Loucy (cell line): ENCODE measurements around the gene VPS35L.

ENCODE experiments used
- H2AFZ ChIP-seq: fragments of 200-600 bp; sonication (generic); 2 replicates; pipeline ENCODE4 v1.6.0; 2016; ENCODE audit warnings: antibody characterized with exemption, mild to moderate bottlenecking, low read length, moderate library complexity
- H3F3A ChIP-seq: fragments of 200-600 bp; 2 replicates; pipeline ENCODE4 v1.6.0; 2016; ENCODE audit warnings: antibody characterized with exemption, low read depth, mild to moderate bottlenecking
- H3K27me3 ChIP-seq: fragments of 200-600 bp; sonication (generic); 2 replicates; pipeline ENCODE4 v1.6.1; 2014; ENCODE audit warnings: low read length, mild to moderate bottlenecking; ENCODE audit not compliant: insufficient read depth, poor library complexity, severe bottlenecking
- H3K36me3 ChIP-seq: fragments of 200-600 bp; sonication (generic); 2 replicates; pipeline ENCODE4 v1.6.1; 2016; ENCODE audit warnings: low read length; ENCODE audit not compliant: insufficient read depth
- H3K4me1 ChIP-seq: fragments of 200-600 bp; sonication (generic); 2 replicates; pipeline ENCODE4 v1.5.1; 2014; ENCODE audit warnings: low read length, mild to moderate bottlenecking; ENCODE audit not compliant: insufficient read depth, poor library complexity, severe bottlenecking
- H3K4me2 ChIP-seq: fragments of 200-600 bp; sonication (generic); 2 replicates; pipeline ENCODE4 v1.6.0; 2014; ENCODE audit warnings: antibody characterized with exemption, low read length, low read depth, mild to moderate bottlenecking; ENCODE audit not compliant: poor library complexity, severe bottlenecking
- H3K4me3 ChIP-seq: fragments of 200-600 bp; sonication (generic); 2 replicates; pipeline ENCODE4 v1.5.1; 2014; ENCODE audit warnings: low read length, mild to moderate bottlenecking, mixed read lengths; ENCODE audit not compliant: poor library complexity, severe bottlenecking
- H3K79me2 ChIP-seq: fragments of 200-600 bp; sonication (generic); 2 replicates; pipeline ENCODE4 v1.6.1; 2014; ENCODE audit warnings: low read length; ENCODE audit not compliant: insufficient read depth
- H3K9ac ChIP-seq: fragments of 200-600 bp; sonication (generic); 2 replicates; pipeline ENCODE4 v1.6.0; 2014; ENCODE audit warnings: mild to moderate bottlenecking, low read depth, low read length, moderate library complexity; ENCODE audit not compliant: poor library complexity, severe bottlenecking
- H3K9me2 ChIP-seq: fragments of 200-600 bp; sonication (generic); replicated peaks from 2 replicates; pipeline ENCODE4 v1.6.1; 2016; ENCODE audit warnings: low read depth, low read length, mixed read lengths
- H3K9me3 ChIP-seq: fragments of 200-600 bp; sonication (generic); 2 replicates; pipeline ENCODE4 v1.6.1; 2014; ENCODE audit warnings: mild to moderate bottlenecking, antibody characterized with exemption, low read length, low read depth; ENCODE audit not compliant: insufficient read depth
- H4K20me1 ChIP-seq: fragments of 200-600 bp; sonication (generic); 2 replicates; pipeline ENCODE4 v1.6.0; 2014; ENCODE audit warnings: antibody characterized with exemption, low read length, mild to moderate bottlenecking; ENCODE audit not compliant: insufficient read depth, poor library complexity, severe bottlenecking
- EZH2phosphoT487 ChIP-seq: fragments of 200-600 bp; IDR thresholded peaks from 2 replicates; pipeline ENCODE4 v1.6.1; 2018; ENCODE audit warnings: antibody characterized with exemption, mild to moderate bottlenecking, moderate library complexity, borderline replicate concordance
- TF ChIP-seq, protein P1 (sequence below): fragments of 200-600 bp; sonication (generic); conservative IDR thresholded peaks from 2 replicates; pipeline ENCODE4 v1.5.1; 2014; ENCODE audit warnings: mild to moderate bottlenecking, antibody characterized with exemption, low read length

Gene VPS35L

DNA sequence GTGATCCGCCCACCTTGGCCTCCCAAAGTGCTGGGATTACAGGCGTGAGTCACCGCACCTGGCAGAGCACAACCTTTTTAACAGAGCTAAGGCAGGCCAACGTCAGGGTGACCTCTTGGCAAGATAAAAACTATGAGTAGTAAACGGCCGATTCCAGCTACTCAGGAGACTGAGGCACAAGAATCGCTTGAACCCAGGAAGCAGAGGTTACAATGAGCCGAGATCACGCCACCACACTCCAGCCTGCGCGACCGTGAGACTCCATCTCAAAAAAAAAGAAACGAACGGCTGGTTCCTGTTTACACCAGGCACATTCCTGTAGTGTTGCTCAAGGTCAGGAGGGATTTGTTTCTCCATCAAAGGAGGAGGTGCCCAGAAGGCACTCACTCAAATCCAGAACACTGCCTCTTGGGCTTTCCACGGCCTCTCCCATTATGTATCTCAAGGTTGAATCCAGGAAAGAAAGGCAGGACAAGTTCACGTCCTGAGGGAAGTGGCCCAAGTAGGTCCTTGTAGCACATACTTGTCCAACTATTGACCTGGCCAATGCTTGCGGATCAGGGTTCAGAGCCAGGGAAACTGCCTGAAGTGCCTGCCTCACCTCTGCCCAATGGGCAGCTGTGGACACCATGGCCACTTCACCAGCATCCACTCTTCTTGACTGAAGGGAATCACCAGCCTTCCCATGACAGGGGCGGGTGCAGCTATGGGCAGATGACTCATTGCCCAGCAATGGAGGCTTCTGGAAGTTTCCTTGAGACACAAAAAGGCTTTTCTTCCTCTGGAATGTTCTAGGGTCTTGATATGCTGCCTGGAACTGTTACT lies 149.0 kb downstream of the VPS35L start:
- Histone ChIP-seq H3K4me2 (no peak overlapping the region), H3K4me1 (no peaks in the 10 kb centered on the region), H3K27me3 (no peaks in the 10 kb centered on the region), H3K36me3 (peaks cover 49% of the 10 kb centered on the region; the same call in 1 of the 2 replicates), H3K9me2 (no peaks in the 10 kb centered on the region), H3K79me2 (no peaks in the 10 kb centered on the region; the same call in 1 of the 2 replicates), H2AFZ (no peak overlapping the region), H3K4me3 (no peak overlapping the region), H3K9me3 (no peaks in the 10 kb centered on the region), H4K20me1 (no peaks in the 10 kb centered on the region), H3F3A (no peaks in the 10 kb centered on the region), H3K9ac (no peak overlapping the region)
- TF ChIP-seq, protein P1, sequence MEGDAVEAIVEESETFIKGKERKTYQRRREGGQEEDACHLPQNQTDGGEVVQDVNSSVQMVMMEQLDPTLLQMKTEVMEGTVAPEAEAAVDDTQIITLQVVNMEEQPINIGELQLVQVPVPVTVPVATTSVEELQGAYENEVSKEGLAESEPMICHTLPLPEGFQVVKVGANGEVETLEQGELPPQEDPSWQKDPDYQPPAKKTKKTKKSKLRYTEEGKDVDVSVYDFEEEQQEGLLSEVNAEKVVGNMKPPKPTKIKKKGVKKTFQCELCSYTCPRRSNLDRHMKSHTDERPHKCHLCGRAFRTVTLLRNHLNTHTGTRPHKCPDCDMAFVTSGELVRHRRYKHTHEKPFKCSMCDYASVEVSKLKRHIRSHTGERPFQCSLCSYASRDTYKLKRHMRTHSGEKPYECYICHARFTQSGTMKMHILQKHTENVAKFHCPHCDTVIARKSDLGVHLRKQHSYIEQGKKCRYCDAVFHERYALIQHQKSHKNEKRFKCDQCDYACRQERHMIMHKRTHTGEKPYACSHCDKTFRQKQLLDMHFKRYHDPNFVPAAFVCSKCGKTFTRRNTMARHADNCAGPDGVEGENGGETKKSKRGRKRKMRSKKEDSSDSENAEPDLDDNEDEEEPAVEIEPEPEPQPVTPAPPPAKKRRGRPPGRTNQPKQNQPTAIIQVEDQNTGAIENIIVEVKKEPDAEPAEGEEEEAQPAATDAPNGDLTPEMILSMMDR = no peak
- no peak for TF ChIP-seq EZH2phosphoT487

DNA sequence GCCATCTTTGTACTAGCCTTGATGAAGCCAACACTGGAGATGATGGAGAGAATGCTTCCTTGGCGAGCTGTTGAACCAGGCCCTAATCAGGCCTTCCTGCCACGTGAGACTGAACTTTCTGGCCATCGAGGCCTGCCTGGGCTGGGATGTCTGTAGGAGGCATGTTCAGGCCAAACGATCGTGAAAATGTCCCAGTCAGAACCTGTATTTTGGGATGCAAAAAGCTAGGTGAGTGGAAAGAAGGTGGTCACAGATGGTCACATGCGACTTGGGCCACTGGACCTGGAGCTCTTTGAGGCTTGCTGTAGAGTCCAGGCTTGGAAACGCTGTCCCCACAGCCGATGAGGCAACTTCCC lies 149.6 kb downstream of the VPS35L start:
- H3K9me2 ChIP-seq = no peaks in the 10 kb centered on the region
- no peaks in the 10 kb centered on the region for H3K27me3 ChIP-seq
- no peak overlapping the region for H2AFZ ChIP-seq
- no peak overlapping the region for H3K4me2 ChIP-seq
- peaks cover 53% of the 10 kb centered on the region; the same call in 1 of the 2 replicates for H3K36me3 ChIP-seq
- H3K79me2 ChIP-seq = no peaks in the 10 kb centered on the region; the same call in 1 of the 2 replicates
- H3K4me1 ChIP-seq = no peaks in the 10 kb centered on the region
- no peaks in the 10 kb centered on the region for H3F3A ChIP-seq
- TF ChIP-seq EZH2phosphoT487 = no peak
- TF ChIP-seq, protein P1 = no peak
- H3K9ac ChIP-seq = no peak overlapping the region
- H4K20me1 ChIP-seq = no peaks in the 10 kb centered on the region
- H3K9me3 ChIP-seq = no peaks in the 10 kb centered on the region
- no peak overlapping the region for H3K4me3 ChIP-seq

- Histone ChIP-seq H3K4me1 (no peaks in the 10 kb centered on the region), H3K9me2 (no peaks in the 10 kb centered on the region), H3K4me3 (no peak overlapping the region), H3K4me2 (no peak overlapping the region), H3K27me3 (no peaks in the 10 kb centered on the region), H3K36me3 (peaks cover 49% of the 10 kb centered on the region; the same call in 1 of the 2 replicates), H3K9me3 (no peaks in the 10 kb centered on the region), H4K20me1 (no peaks in the 10 kb centered on the region), H3K9ac (no peak overlapping the region), H3K79me2 (no peaks in the 10 kb centered on the region; the same call in 1 of the 2 replicates), H3F3A (no peaks in the 10 kb centered on the region), H2AFZ (no peak overlapping the region)
- TF ChIP-seq EZH2phosphoT487 = no peak
- TF ChIP-seq, protein P1 = no peak
Observed at GRCh38 chr16:19705843-19706242, 150.3 kb downstream of the VPS35L start.
